Activated CD4-positive, alpha-beta T cell treated with anti-CD3 and anti-CD28 coated beads, Interleukin-2, amount 50 U/mL, for 24 hours (primary cell): ENCODE results near the gene STX16.

Experiments used
- DNase-seq, 2 donors: peaks; one replicate each; pipeline ENCODE4 v3.0.0-alpha.2; 2020; ENCODE audit warnings: low read depth in 1 of 2, low spot score in 1 of 2

The STX16 gene

GRCh38 chr20:58675641-58676040, 24.6 kb downstream of the STX16 start:
- no peak for DNase-seq

- no peak for DNase-seq
Measured at GRCh38 chr20:58676161-58676560, 25.1 kb downstream of the STX16 start.

- DNase-seq, result no peak
Measured at GRCh38 chr20:58677079-58677604, 26.1 kb downstream of the STX16 start.

- no peak for DNase-seq
Measured at GRCh38 chr20:58677808-58678207, 26.7 kb downstream of the STX16 start.

GRCh38 chr20:58678806-58679205, 27.7 kb downstream of the STX16 start:
- no peak for DNase-seq

GRCh38 chr20:58682656-58683531, 31.8 kb downstream of the STX16 start:
- no peak for DNase-seq

- no peak for DNase-seq
Measured at GRCh38 chr20:58684291-58684690, 33.2 kb downstream of the STX16 start.

GRCh38 chr20:58685988-58686387, 34.9 kb downstream of the STX16 start:
- DNase-seq, result no peak

- DNase-seq, result no peak
Measured at GRCh38 chr20:58688414-58688813, 37.3 kb downstream of the STX16 start.

GRCh38 chr20:58688840-58689239, 37.8 kb downstream of the STX16 start:
- DNase-seq, result no peak

- no peak for DNase-seq
Measured at GRCh38 chr20:58690396-58691135, 39.5 kb downstream of the STX16 start.

GRCh38 chr20:58691773-58692578, 40.9 kb downstream of the STX16 start:
- no peak for DNase-seq

- DNase-seq, result peak; percentile 16 to 17
Measured at GRCh38 chr20:58692579-58693225, 41.6 kb downstream of the STX16 start, which contains the start of gene NPEPL1. Gene NPEPL1 (plus strand): TSS chr20:58692800. CDS start chr20:58692901, 101 bp downstream.

- no peak for DNase-seq
Measured at GRCh38 chr20:58693226-58694006, 42.3 kb downstream of the STX16 start.

GRCh38 chr20:58694241-58695083, 43.4 kb downstream of the STX16 start:
- DNase-seq, result no peak

GRCh38 chr20:58695084-58695722, 44.1 kb downstream of the STX16 start:
- DNase-seq, result no peak

GRCh38 chr20:58695895-58696375, 44.9 kb downstream of the STX16 start:
- no peak for DNase-seq

- DNase-seq, result no peak
Measured at GRCh38 chr20:58696411-58696961, 45.4 kb downstream of the STX16 start.
